NT2/D1 (cell line): ENCODE data around the gene SLC2A1.

Experiments
- SUZ12 ChIP-seq: IDR thresholded peaks from 2 replicates; pipeline ENCODE4 v1.6.1; 2011; ENCODE audit not compliant: insufficient read length, insufficient read depth; ENCODE audit errors: extremely low read depth
- YY1 ChIP-seq: IDR thresholded peaks from 2 replicates; pipeline ENCODE4 v1.6.1; 2011; ENCODE audit not compliant: insufficient read length, insufficient read depth
- ZNF274 ChIP-seq: IDR thresholded peaks from 2 replicates; pipeline ENCODE4 v1.6.1; 2011; ENCODE audit warnings: mild to moderate bottlenecking, low read depth, low read length

DNA sequence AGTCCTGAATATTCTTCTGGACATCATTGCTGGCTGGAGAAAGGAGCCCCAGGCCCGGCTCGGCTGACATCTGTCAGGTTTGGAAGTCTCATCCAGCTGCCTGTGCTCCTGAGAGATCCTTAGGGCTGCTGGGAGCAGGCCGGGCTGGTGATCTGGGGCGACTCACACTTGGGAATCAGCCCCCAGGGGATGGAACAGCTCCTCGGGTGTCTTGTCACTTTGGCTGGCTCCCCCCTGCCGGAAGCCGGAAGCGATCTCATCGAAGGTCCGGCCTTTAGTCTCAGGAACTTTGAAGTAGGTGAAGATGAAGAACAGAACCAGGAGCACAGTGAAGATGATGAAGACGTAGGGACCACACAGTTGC is 31.8 kb downstream of the SLC2A1 start:
- no peak for TF ChIP-seq YY1
- TF ChIP-seq ZNF274: no peak
- no peak for TF ChIP-seq SUZ12
